Astrocyte of the spinal cord (primary cell): ENCODE data around the gene HOXC4.

ENCODE experiments used
- DNase-seq: peaks from one replicate; pipeline ENCODE4 v3.0.0; 2011; ENCODE audit warnings: low read depth, low spot score
- H3K4me3 ChIP-seq: 2 replicates; pipeline ENCODE4 v1.5.1; 2011; ENCODE audit warnings: low read depth, mild to moderate bottlenecking, low read length, moderate library complexity
- CTCF ChIP-seq: IDR thresholded peaks from 2 replicates; pipeline ENCODE4 v1.5.1; 2012; ENCODE audit warnings: low read depth, mild to moderate bottlenecking, low read length, inconsistent platforms
- in situ Hi-C: cut with HindIII; loops from 2 replicates; pipeline ENCODE4 v1.10.0; 2017; ENCODE audit warnings: low sequenced_read_pairs

The HOXC4 gene

GRCh38 chr12:54006559-54007220 is 46.9 kb upstream of the HOXC4 start:
- no peak for TF ChIP-seq CTCF
- no peak overlapping the region for H3K4me3 ChIP-seq
- DNase-seq = no peak
- in situ Hi-C loops = loop anchor here (25.0 kb wide), 1 partner anchor 181 kb away; the partner anchor contains the start of gene SMUG1

GRCh38 chr12:54007538-54008259 is 45.9 kb upstream of the HOXC4 start:
- no peak overlapping the region for H3K4me3 ChIP-seq
- in situ Hi-C loops = loop anchor here (25.0 kb wide), 1 partner anchor 180 kb away; the partner anchor contains the start of gene SMUG1
- no peak for TF ChIP-seq CTCF
- DNase-seq = no peak

GRCh38 chr12:54008260-54008552 is 45.4 kb upstream of the HOXC4 start:
- peak overlapping the region; percentile 21 for H3K4me3 ChIP-seq
- DNase-seq = no peak
- no peak for TF ChIP-seq CTCF
- in situ Hi-C loops = loop anchor here (25.0 kb wide), 1 partner anchor 179 kb away; the partner anchor contains the start of gene SMUG1

GRCh38 chr12:54009171-54010052 is 44.2 kb upstream of the HOXC4 start:
- TF ChIP-seq CTCF = no peak
- in situ Hi-C loops = loop anchor here (25.0 kb wide), 1 partner anchor 178 kb away; the partner anchor contains the start of gene SMUG1
- H3K4me3 ChIP-seq = peak overlapping the region; percentile 54
- DNase-seq = no peak

- H3K4me3 ChIP-seq = peak overlapping the region; percentile 54
- no peak for TF ChIP-seq CTCF
- in situ Hi-C loops = loop anchor here (25.0 kb wide), 1 partner anchor 177 kb away; the partner anchor contains the start of gene SMUG1
Observed at GRCh38 chr12:54010053-54010971, 43.3 kb upstream of the HOXC4 start.

More at GRCh38 chr12:54010053-54010971, 43.3 kb upstream of the HOXC4 start:
- DNase-seq = no peak
